ENCODE results near the gene CYP3A7. TPM values are rescaled to one million over a fixed set of nuclear protein-coding genes. Genes with fewer than 3 reads are reported as not detected.
"Not testable (repeated sequence)": the region's sequence is repeated elsewhere in the genome, so short reads cannot be mapped to it uniquely, and the experiment has no call there.

Gene CYP3A7
- total RNA-seq, 6 donors from 2014 or later, result 0.69 to 1.7 (median 1.1) TPM; not detected in 1

DNA sequence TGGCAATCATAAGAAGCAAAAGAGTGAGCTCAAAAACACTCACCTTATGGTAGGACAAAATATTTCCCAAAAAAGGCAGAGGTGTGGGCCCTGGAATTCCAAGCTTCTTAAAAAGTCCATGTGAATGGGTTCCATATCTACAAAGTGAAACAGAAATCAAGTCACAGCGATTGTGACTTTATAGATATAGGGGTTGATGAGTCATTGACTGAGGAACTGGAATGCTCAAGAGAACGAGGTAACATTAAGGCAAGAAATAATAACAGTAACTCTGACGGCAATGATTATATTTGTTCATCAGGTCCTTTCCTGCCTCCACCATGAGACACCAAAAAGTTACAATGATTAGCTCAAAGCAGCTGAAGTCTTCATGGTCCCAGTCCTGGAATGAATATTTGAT, 45.0 kb upstream of the CYP3A7 start:
- no peaks in the 10 kb centered on the region for H3K27me3 ChIP-seq
- 78 to 92% methylated on average over 3 of the region's 3 CpGs for WGBS, 2 donors
- no peak overlapping the region for H3K27ac ChIP-seq
- no peaks in the 10 kb centered on the region for H3K36me3 ChIP-seq
- H3K4me1 ChIP-seq, result no peaks in the 10 kb centered on the region
- no peaks in the 10 kb centered on the region for H3K9me3 ChIP-seq
- no peak overlapping the region for H3K4me3 ChIP-seq
- TF ChIP-seq EP300 (IDR thresholded peaks at IDR 0.05) (no peak), POLR2AphosphoS5 (IDR thresholded peaks at IDR 0.05) (no peak), POLR2A (IDR thresholded peaks at IDR 0.05) (no peak)
- TF ChIP-seq, protein P1, sequence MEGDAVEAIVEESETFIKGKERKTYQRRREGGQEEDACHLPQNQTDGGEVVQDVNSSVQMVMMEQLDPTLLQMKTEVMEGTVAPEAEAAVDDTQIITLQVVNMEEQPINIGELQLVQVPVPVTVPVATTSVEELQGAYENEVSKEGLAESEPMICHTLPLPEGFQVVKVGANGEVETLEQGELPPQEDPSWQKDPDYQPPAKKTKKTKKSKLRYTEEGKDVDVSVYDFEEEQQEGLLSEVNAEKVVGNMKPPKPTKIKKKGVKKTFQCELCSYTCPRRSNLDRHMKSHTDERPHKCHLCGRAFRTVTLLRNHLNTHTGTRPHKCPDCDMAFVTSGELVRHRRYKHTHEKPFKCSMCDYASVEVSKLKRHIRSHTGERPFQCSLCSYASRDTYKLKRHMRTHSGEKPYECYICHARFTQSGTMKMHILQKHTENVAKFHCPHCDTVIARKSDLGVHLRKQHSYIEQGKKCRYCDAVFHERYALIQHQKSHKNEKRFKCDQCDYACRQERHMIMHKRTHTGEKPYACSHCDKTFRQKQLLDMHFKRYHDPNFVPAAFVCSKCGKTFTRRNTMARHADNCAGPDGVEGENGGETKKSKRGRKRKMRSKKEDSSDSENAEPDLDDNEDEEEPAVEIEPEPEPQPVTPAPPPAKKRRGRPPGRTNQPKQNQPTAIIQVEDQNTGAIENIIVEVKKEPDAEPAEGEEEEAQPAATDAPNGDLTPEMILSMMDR (IDR thresholded peaks at IDR 0.05), result no peak
- no peak for DNase-seq
- no peak for ATAC-seq (ENCODE audit: low FRiP score in 2 of 2)

DNA sequence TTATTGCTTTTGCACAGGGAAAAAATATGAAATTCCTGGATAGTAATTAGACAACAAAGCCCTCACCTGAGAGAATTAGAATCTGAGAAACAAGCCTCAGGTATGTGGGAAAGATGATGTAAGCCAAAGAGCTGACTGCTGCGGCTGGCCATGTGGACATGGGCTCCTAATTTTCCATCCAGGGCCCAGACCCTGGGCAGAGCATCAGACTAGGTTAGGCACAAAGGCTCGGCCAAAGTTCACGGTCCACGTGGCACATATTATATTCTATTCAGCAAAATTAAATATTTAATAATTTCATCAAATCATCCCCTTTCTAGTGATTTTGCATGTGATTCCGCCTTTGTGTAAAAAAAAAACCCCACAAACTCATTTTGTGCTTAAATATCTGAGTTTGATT, 43.9 kb upstream of the CYP3A7 start:
- Histone ChIP-seq H3K9me3 (no peaks in the 10 kb centered on the region), H3K36me3 (no peaks in the 10 kb centered on the region), H3K4me1 (no peaks in the 10 kb centered on the region), H3K27me3 (no peaks in the 10 kb centered on the region), H3K4me3 (no peak overlapping the region), H3K27ac (no peak overlapping the region)
- TF ChIP-seq POLR2AphosphoS5 (IDR thresholded peaks at IDR 0.05) (no peak), EP300 (IDR thresholded peaks at IDR 0.05) (no peak), POLR2A (IDR thresholded peaks at IDR 0.05) (no peak)
- TF ChIP-seq, protein P1 (IDR thresholded peaks at IDR 0.05), result no peak
- DNase-seq, result no peak
- 83 to 85% methylated on average over 5 of the region's 5 CpGs for WGBS, 2 donors
- ATAC-seq (ENCODE audit: low FRiP score in 2 of 2), result no peak

DNA sequence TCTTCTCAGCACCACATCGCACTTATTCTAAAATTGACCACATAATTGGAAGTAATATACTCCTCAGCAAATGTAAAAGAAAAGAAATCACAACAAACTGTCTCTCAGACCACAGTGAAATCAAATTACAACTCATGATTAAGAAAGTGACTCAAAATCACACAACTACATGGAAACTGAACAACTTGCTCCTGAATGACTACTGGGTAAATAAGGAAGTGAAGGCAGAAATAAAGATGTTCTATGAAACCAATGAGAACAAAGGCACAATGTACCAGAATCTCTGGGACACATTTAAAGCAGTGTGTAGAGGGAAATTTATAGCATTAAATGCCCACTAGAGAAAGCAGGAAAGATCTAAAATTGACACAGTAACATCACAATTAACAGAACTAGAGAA, 38.4 kb upstream of the CYP3A7 start:
- not testable (repeated sequence) for H3K36me3 ChIP-seq; ATAC-seq (ENCODE audit: low FRiP score in 2 of 2); H3K9me3 ChIP-seq; DNase-seq; H3K4me3 ChIP-seq; H3K27ac ChIP-seq; H3K4me1 ChIP-seq; H3K27me3 ChIP-seq
- WGBS, 2 donors, result 78 to 90% methylated on average over 1 of the region's 1 CpG

DNA sequence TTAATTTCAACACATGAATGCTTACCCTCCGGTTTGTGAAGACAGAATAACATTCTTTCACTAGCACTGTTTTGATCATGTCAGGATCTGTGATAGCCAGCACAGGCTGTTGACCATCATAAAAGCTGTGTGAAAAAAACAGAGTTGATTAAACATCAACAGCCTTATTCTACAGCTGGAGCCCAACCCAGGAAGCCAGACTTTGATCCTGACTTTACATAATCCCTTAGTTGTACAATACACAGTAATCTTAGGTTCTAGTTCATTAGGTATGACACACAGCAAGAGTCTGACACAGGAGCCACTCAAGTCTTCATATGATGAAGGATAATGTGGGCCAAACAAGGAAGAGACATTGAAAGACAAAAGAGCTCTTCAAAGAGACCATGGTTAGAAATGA, 37.6 kb upstream of the CYP3A7 start:
- Histone ChIP-seq H3K27me3 (no peaks in the 10 kb centered on the region), H3K4me3 (no peak overlapping the region), H3K4me1 (no peaks in the 10 kb centered on the region), H3K36me3 (no peaks in the 10 kb centered on the region), H3K9me3 (no peaks in the 10 kb centered on the region), H3K27ac (no peak overlapping the region)
- ATAC-seq (ENCODE audit: low FRiP score in 2 of 2) (no peak), DNase-seq (no peak)
- TF ChIP-seq EP300 (IDR thresholded peaks at IDR 0.05) (no peak), POLR2AphosphoS5 (IDR thresholded peaks at IDR 0.05) (no peak)
- 71 to 94% methylated on average over 1 of the region's 1 CpG for WGBS, 2 donors

DNA sequence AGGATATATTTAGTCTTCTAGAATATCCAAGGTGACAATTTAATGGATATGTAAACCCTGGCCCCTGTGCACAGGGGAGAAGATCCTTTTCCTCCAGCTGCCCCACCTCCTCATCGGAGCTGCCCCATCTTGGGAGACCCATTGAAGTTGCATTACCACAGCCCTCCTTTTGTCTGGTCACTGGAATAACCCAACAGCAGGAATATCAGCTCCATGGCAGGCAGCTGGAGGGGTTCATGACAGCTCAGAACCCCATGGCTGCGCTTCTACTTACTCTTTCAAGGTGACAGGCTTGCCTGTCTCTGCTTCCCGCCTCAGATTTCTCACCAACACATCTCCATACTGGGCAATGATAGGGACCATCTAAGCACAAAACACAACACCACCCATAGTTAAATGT, 34.5 kb upstream of the CYP3A7 start:
- H3K27me3 ChIP-seq; H3K4me3 ChIP-seq; DNase-seq; H3K36me3 ChIP-seq; H3K4me1 ChIP-seq; H3K9me3 ChIP-seq; ATAC-seq (ENCODE audit: low FRiP score in 2 of 2); H3K27ac ChIP-seq: not testable (repeated sequence)
- 88 to 98% methylated on average over 3 of the region's 3 CpGs for WGBS, 2 donors

DNA sequence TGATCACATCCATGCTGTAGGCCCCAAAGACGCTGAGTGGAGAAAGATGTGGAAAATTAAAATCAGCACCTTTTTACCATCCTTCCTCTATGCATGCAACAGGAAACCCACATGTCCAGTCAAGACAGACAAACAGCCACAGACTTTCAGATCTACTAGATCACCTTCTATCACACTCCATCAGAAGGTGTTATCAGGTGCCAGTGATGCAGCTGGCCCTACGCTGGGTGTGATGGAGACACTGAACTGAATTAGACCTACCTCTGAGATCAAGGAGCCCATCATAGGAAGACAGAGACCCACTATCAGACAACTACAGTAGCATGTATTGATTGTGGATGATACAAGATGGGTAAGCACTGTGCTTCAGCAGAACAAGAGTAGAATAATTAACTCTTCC, 33.5 kb upstream of the CYP3A7 start:
- no peak for ATAC-seq (ENCODE audit: low FRiP score in 2 of 2)
- no peak for DNase-seq
- no peaks in the 10 kb centered on the region for H3K4me1 ChIP-seq
- no peak overlapping the region for H3K27ac ChIP-seq
- TF ChIP-seq EP300 (IDR thresholded peaks at IDR 0.05) (no peak), POLR2AphosphoS5 (IDR thresholded peaks at IDR 0.05) (no peak), POLR2A (IDR thresholded peaks at IDR 0.05) (no peak)
- TF ChIP-seq, protein P1 (IDR thresholded peaks at IDR 0.05), result no peak
- WGBS, 2 donors, result 81 to 83% methylated on average over 2 of the region's 2 CpGs
- H3K27me3 ChIP-seq, result no peaks in the 10 kb centered on the region
- no peak overlapping the region for H3K4me3 ChIP-seq
- H3K9me3 ChIP-seq, result no peaks in the 10 kb centered on the region
- H3K36me3 ChIP-seq, result no peaks in the 10 kb centered on the region
